ENCODE data around the gene RNF125. TPM values are rescaled to one million over a fixed set of nuclear protein-coding genes. Genes with fewer than 3 reads are reported as not detected.

RNF125 gene
- total and polyA plus RNA-seq, 2 experiments from 2014 or later, result 11.4 to 29.2 TPM

GRCh38 chr18:32083781-32084180 lies 65.2 kb downstream of the RNF125 start:
- DNase-seq (ENCODE audit: low spot score), result no peak
- Histone ChIP-seq H4K20me1 (replicated peaks; ENCODE audit: insufficient read depth) (no peaks in the 10 kb centered on the region), H3K36me3 (ENCODE audit: insufficient read depth) (no peaks in the 10 kb centered on the region), H3K27ac (ENCODE audit: low read depth) (no peak overlapping the region), H3K79me2 (replicated peaks; ENCODE audit: insufficient read depth) (no peaks in the 10 kb centered on the region), H2AFZ (no peak overlapping the region), H3K4me3 (no peak overlapping the region), H3K9me2 (ENCODE audit: insufficient read depth) (0 out of 2 replicates have a peak, but pooled peaks cover 5% of the 10 kb centered on the region), H3F3A (replicated peaks; ENCODE audit: low read depth) (no peaks in the 10 kb centered on the region), H3K4me2 (no peak overlapping the region), H3K4me1 (ENCODE audit: insufficient read depth) (no peaks in the 10 kb centered on the region; the same call in 1 of the 2 replicates), H3K27me3 (ENCODE audit: insufficient read depth) (no peaks in the 10 kb centered on the region)
- H3K4me3 Mint-ChIP-seq, result no peak overlapping the region
- TF ChIP-seq CTCF (conservative IDR thresholded peaks at IDR 0.05; ENCODE audit: low read depth in 2 of 2), result no peak
- no peak for TF ChIP-seq EZH2 (IDR thresholded peaks at IDR 0.05; ENCODE audit: low read depth, unreplicated experiment)
- no peak for TF ChIP-seq ZNF114 (CRISPR knock-in tag; IDR thresholded peaks at IDR 0.05)
- TF ChIP-seq JUNB (IDR thresholded peaks at IDR 0.05; ENCODE audit: unreplicated experiment), result no peak
- TF ChIP-seq CREB1 (CRISPR knock-in tag; IDR thresholded peaks at IDR 0.05; ENCODE audit: low read depth), result no peak
- TF ChIP-seq POLR2AphosphoS5 (IDR thresholded peaks at IDR 0.05; ENCODE audit: low read depth), result no peak
- no peak for TF ChIP-seq ZNF462 (CRISPR knock-in tag; IDR thresholded peaks at IDR 0.05)
- no peak for TF ChIP-seq EZH2phosphoT487 (IDR thresholded peaks at IDR 0.05; ENCODE audit: unreplicated experiment)
- no peak for TF ChIP-seq ETS1 (IDR thresholded peaks at IDR 0.05)
- no peak for TF ChIP-seq ZNF331 (CRISPR knock-in tag; IDR thresholded peaks at IDR 0.05; ENCODE audit: low read depth)
- TF ChIP-seq NANOG (IDR thresholded peaks at IDR 0.05; ENCODE audit: borderline replicate concordance), result no peak
- TF ChIP-seq REST (IDR thresholded peaks at IDR 0.05; ENCODE audit: unreplicated experiment), result no peak
- no peak for TF ChIP-seq STAT1 (IDR thresholded peaks at IDR 0.05; ENCODE audit: unreplicated experiment)
- no peak for ATAC-seq
- H3K4me1 Mint-ChIP-seq, result peaks cover 9% of the 10 kb centered on the region
- H3K36me3 Mint-ChIP-seq (ENCODE audit: low read depth), result no peaks in the 10 kb centered on the region; the same call in 2 of the 3 replicates
- H3K27me3 Mint-ChIP-seq (ENCODE audit: insufficient read depth, low read depth, poor library complexity), result peaks cover 4% of the 10 kb centered on the region
- no peak overlapping the region for H3K27ac Mint-ChIP-seq
- no peaks in the 10 kb centered on the region for H3K9me3 Mint-ChIP-seq

Measured in GM23338 (cell line).